ENCODE results near the gene B3GALNT2.

The B3GALNT2 gene

GRCh38 chr1:235408503-235408960 lies 95.7 kb downstream of the B3GALNT2 start:
- no peak for DNase-seq

- no peak for DNase-seq
Observed at GRCh38 chr1:235407419-235407818, 96.8 kb downstream of the B3GALNT2 start.

GRCh38 chr1:235404190-235404589 lies 100.1 kb downstream of the B3GALNT2 start:
- no peak for DNase-seq

GRCh38 chr1:235403593-235403992 lies 100.7 kb downstream of the B3GALNT2 start:
- no peak for DNase-seq

- no peak for DNase-seq
Observed at GRCh38 chr1:235402457-235403200, 101.6 kb downstream of the B3GALNT2 start.

GRCh38 chr1:235401251-235401650 lies 103.0 kb downstream of the B3GALNT2 start:
- no peak for DNase-seq
